ENCODE results near the gene WNT3A.

- TF ChIP-seq CTCF (conservative IDR thresholded peaks at IDR 0.05; ENCODE audit: low read depth, low read length) (no peak), EZH2 (IDR thresholded peaks at IDR 0.05; ENCODE audit: low read length, unreplicated experiment) (no peak)
These were observed 103.8 kb downstream of the WNT3A start for GRCh38 chr1:228110556-228110955.

Measured in PC-3 (cell line).